COLO829 (cell line): ENCODE measurements around the gene ZNF341.

Experiments used
- DNase-seq: peaks from one replicate; pipeline ENCODE4 v3.0.0; 2012; ENCODE audit warnings: low spot score

Gene ZNF341

GRCh38 chr20:33825340-33826269, 93.8 kb downstream of the ZNF341 start:
- DNase-seq: no peak

GRCh38 chr20:33826270-33826897, 94.6 kb downstream of the ZNF341 start:
- no peak for DNase-seq

DNA sequence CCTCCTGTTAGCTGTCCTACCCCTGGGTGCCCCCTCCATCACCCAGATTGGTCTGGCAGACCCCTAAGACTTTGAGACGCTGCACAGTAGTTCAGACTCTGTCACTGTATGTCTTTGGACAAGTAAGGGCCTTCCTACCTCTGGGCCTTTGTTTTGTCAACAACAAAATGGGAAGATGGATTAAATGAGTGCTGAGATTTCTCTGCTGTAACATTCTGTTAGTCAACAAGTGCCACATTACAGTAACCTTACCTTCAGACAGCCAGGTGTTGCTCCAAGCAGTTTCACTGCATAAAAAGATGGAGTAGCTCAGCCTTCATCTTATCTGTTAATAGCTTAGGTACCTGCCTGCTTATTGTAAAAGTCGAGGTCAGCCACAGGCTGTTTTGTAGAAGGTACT, 95.3 kb downstream of the ZNF341 start:
- DNase-seq: no peak

DNA sequence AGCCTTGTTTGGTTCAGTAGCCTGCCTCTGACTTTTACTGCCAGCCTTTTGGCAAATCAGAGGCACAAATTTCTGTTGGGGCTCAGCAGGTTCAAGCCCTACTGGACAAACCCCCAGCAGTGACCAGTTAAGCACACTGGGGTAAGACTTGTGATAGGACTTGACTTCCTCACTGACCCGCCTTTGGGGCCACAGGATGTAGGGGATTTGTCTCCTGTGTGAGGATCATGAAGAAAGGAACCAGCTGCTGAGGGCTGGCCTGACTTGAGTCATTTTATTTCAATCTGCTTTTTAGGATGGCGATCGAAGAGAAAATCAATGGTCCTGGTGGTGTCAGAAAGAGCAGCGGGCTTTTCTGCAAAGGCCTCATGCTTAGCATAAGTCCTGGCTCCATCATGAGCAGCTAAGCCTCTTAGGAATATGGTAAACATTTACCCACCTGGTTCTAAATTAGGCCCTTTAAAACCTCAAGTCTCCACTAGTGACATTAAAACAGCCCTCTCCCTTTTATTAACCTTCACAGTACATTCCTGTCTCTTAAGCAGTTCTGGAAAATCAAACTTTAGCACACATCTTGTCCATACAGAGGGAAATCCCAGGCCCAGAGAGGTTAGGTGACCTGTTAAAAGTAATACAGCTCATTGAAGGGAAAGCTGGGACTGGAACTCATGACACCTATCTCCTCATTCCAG, 96.0 kb downstream of the ZNF341 start:
- no peak for DNase-seq

DNA sequence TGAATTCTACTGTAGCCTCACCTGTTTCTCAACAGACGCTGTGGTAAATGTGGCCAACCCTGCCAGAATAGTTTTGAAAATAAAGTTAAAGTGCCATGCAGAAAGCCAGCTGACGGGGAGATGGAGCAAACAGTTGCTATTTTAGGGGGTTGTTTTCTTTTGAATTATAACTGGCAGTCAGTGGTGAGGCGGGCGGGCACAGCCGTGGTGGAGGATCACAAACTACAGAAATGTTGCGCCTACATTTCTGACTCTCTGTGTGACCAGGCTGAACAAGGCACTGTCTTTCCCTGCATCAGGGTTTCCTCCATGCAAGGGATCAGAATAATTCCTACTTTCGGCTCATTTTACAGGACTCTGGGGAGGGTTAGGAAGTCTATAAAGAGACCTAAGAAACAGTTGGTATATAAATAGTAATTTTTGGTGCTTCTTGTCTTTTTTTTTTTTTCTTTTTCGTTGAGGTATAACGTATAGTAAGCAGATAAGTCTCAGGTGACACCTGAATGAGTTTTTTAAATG, 96.6 kb downstream of the ZNF341 start:
- DNase-seq: no peak

DNA sequence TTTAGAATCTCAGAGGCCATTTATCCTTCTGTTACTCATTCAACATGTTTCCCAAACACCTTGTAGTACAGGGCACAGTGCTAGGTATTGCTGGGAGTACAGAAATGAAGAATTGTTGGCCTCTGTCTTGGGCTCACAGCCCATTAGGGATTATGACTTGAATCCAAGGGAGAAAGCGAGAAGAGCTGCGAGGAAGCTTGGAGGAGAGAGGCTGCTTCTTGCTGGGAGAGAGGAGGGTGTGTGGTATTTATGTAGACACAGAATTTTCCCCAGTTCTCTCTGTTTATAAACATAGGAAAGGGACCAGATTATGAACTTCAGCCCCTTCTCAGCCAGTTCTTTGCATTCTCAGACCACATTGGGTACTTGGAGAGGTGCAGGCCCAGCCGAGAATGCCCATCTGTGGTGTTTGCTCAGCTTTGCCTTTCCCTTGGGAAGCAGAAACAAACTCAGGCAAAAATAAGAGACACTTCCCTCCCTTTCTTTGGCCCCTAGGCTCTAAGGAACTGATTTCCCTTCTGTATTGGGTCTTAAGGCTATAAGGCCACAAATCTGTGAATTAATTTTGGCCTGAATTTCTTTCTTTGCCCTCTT, 97.3 kb downstream of the ZNF341 start:
- DNase-seq: no peak

- no peak for DNase-seq
Observed at GRCh38 chr20:33829636-33830035, 97.8 kb downstream of the ZNF341 start.

- DNase-seq: no peak
Observed at GRCh38 chr20:33830371-33830770, 98.6 kb downstream of the ZNF341 start.

DNA sequence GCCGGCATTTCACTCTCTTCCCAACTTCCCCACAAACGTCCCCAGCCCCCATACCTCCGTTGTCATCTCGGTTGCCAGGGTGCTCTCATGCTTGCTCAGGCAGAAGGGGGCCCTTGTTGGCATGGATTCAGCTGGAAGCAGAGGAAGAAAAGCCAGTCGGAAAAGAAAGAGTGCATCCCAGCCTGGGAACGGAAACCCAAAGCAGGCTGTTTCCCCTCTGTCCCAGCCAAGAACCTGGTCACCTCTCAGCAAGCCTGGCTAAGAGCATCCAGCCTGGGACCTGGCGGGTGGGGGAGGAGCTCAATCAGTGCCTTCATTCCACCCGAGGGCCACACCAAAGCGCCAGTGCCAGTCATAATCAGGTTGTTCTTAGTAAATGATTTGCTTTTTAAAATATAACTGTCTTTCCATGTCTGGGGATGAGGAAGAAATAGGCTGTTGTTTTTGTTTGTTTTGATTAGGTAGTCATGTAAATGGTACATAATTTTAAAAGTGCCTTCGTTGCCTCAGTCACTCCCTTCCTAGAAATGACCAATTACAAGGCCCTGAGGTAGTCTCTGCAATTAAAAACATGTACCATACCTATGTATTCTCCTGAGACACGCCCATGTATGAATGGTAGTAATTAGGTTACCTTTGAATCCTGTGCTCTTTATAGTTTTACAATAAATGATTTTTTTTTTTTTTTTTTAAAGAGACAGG, 100.5 kb downstream of the ZNF341 start:
- DNase-seq: no peak

GRCh38 chr20:33833333-33833732, 101.5 kb downstream of the ZNF341 start:
- no peak for DNase-seq

DNA sequence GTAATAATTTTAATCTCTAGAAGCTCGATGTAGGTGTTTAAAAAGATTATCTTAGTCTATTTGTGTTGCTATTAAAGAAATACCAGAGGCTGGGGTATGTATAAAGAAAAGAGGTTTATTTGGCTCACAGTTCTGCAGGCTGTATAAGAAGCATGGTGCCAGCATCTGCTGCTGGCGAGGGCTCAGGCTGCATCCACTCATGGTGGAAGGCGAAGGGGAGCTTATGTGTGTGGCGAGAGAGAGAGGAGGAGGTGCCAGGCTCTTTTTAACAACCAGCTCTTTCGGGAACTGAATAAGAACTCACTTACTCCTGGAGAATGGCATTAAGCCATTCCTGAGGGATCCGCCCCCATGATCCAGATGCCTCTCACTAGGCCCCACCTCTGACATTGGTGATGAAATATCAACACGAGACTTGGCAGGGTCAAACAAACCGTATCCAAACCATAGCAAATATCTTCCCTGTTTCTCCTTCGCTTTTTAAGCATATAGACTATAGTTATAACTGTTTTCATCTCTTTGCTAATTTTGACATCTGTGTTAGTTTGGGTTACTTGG, 103.9 kb downstream of the ZNF341 start:
- DNase-seq: no peak

- DNase-seq: no peak
Observed at GRCh38 chr20:33836277-33836676, 104.5 kb downstream of the ZNF341 start.

GRCh38 chr20:33837096-33837830, 105.5 kb downstream of the ZNF341 start:
- DNase-seq: no peak

DNA sequence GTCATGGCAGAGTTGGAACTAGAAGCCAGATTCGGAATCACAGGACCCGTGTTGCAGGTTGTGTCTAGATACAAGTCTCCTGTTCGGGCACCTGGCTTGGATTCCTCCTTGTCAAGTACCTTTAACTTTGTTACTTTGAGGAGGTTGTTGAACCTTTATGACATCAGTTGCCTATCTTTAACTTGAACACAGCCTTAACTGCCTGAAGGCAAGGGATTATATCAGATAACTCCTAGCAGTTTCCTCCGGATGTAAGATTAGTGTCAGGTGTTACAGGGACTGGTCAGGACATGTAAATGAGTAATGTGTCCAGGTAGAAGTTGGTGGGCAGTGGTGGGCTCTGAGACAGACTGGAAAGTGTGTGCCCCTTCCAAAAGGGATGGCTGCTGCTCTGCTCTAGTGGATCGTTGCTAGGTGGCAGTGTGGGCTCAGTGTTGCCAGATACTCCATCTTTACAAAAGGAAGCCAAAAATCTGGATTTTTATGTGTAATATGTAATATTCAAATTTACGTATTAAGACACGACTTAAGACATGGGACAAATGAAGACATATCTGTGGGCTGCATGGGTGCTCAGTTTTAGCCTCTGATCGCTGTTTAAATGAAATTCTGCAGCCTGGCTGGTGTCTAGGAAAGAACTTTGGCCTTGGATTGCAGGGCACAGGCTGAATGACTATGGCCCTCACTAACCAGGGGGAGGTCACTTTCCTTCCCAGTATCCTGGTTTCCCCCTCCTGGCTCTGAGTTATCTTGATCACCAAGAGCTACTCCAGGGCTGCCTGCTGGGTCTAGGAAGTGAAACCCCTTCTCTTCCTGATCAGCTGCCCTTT, 106.5 kb downstream of the ZNF341 start:
- no peak for DNase-seq

GRCh38 chr20:33839591-33839990, 107.8 kb downstream of the ZNF341 start:
- no peak for DNase-seq

DNA sequence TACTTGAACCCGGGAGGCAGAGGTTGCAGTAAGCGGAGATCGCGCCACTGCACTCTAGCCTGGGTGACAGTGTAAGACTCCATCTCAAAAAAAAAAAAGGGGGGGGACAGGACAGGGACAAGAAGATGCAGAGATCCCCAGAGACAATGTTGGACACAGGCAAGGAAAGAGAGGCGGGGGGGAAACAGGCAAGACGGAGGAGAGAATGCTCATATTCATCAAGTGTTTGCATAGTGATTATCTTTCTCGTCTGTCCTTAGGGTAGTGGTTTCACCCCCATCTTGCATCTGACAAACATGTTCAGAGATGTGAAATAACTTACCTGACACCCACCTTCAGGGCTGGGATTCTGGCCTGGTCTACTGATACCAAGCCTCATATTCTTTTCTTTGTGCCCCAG, 108.4 kb downstream of the ZNF341 start:
- DNase-seq: no peak

DNA sequence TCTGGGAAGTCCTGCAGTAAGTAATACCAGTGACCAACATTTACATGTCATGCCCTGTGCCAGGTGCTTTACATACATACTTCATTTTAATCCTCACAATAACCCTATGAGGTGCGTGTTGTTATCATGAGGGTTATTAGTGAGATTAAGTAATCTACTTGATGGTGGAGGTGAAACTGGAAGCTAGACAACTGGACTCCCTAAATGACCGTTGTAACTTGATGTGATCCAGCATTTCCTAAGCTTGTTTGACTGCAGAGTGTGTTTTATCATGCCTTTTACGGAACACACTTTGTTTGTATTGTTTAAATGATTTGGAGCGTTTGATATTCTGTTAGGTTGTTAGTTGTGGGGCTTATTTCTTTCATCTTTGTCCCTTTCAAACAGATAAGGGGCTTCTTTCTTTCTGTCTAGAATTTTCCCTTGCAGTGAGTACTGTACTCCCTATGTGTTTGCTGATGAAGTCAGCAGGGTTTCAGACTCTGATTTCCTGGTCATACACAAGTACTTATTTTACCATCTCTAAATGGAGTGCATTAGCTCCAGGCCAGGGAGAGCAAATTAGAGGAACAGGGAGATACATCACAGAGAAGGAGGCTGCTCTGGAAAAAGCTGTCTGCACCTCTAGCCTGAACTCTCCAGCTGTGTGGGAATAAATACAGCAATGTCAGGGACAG, 109.1 kb downstream of the ZNF341 start:
- DNase-seq: no peak

GRCh38 chr20:33841436-33841799, 109.6 kb downstream of the ZNF341 start:
- DNase-seq: no peak
